ENCODE data around the gene LMF1. TPM values are rescaled to one million over a fixed set of nuclear protein-coding genes. Genes with fewer than 3 reads are reported as not detected.

Gene LMF1
- total and polyA plus RNA-seq, 5 donors from 2014 or later: 9.9 to 40.0 (median 12.4) TPM

DNA sequence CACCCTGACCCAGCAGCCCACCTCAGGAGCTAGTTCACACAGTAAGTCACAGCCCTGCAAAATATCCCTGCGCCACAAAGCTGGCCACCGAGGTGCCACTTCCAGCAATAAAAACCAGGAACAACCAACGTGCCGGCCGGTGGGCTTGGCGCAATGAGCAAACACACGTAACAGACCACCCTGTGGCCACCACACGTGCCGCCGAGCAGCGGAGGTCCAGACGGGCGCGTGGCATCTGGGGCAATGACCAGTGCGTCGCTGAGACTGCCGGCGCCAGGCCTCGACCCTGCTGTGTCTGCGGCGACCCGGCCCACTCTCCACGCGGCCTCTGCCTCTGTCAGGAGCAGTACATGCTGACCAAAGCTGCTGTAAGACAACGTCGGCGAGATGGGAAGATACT, 31.5 kb downstream of the LMF1 start:
- H3K4me1 Mint-ChIP-seq: peaks cover 4 to 18% (median 6%) of the 10 kb centered on the region in 4 donors

DNA sequence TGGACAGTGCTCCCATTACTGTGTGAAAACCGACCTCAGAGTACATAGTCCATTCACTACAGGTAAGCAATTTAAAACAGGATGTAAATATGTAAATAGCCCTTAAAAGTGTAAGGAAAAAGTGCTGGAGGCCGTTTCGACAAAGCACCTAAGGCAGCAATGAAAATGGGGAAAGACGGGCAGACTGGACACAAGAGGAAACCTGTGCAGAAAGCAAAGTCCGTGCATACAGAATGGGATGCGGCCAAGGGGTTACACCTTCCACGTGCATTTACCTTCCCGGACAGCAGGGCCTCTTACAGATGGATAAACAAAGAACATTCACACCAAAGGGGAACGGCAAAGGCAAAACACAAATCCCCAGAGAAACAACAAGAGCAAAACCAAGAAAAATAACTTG, 32.0 kb downstream of the LMF1 start:
- peaks cover 14 to 16% of the 10 kb centered on the region in 2 experiments for H3K9me3 ChIP-seq (ENCODE audit: control insufficient read depth in 2 of 2, low read length in 2 of 2)
- no peak overlapping the region for H3K27ac Mint-ChIP-seq
- no peak for DNase-seq
- H3K36me3 ChIP-seq (ENCODE audit: control insufficient read depth, insufficient read depth, low read length): peaks cover 14% of the 10 kb centered on the region
- H3K27me3 Mint-ChIP-seq: no peaks in the 10 kb centered on the region
- no peaks in the 10 kb centered on the region for H3K27me3 ChIP-seq (ENCODE audit: control insufficient read depth, insufficient read depth, low read length)
- no peak for ATAC-seq (ENCODE audit: low read depth in 2 of 2)
- H3K4me3 ChIP-seq (ENCODE audit: low read depth, low read length): no peak overlapping the region
- H3K4me1 ChIP-seq (ENCODE audit: control insufficient read depth, insufficient read depth, low read length, poor library complexity, severe bottlenecking): no peaks in the 10 kb centered on the region
- H3K9me3 Mint-ChIP-seq: peaks cover 0 to 16% (median 5%) of the 10 kb centered on the region in 7 donors
- H3K4me1 Mint-ChIP-seq: peaks cover 2 to 18% (median 6%) of the 10 kb centered on the region in 4 donors
- H3K27ac ChIP-seq (ENCODE audit: insufficient read depth, low read length, poor library complexity, severe bottlenecking): no peak overlapping the region
- H3K36me3 Mint-ChIP-seq: peaks cover 37% of the 10 kb centered on the region
- no peak overlapping the region for H3K4me3 Mint-ChIP-seq

More for the DNA sequence above, 31.5 kb downstream of the LMF1 start:
- DNase-seq (no peak), ATAC-seq (ENCODE audit: low read depth in 2 of 2) (no peak)
- peaks cover 43% of the 10 kb centered on the region for H3K36me3 Mint-ChIP-seq
- H3K27ac Mint-ChIP-seq: no peak overlapping the region
- Histone ChIP-seq H3K36me3 (ENCODE audit: control insufficient read depth, insufficient read depth, low read length) (peaks cover 11% of the 10 kb centered on the region), H3K4me3 (ENCODE audit: low read depth, low read length) (no peak overlapping the region), H3K9me3 (ENCODE audit: control insufficient read depth in 2 of 2, low read length in 2 of 2) (peaks cover 14 to 16% of the 10 kb centered on the region in 2 experiments), H3K4me1 (ENCODE audit: control insufficient read depth, insufficient read depth, low read length, poor library complexity, severe bottlenecking) (no peaks in the 10 kb centered on the region), H3K27me3 (ENCODE audit: control insufficient read depth, insufficient read depth, low read length) (no peaks in the 10 kb centered on the region), H3K27ac (ENCODE audit: insufficient read depth, low read length, poor library complexity, severe bottlenecking) (no peak overlapping the region)
- H3K9me3 Mint-ChIP-seq: peaks cover 0 to 21% (median 5%) of the 10 kb centered on the region in 7 donors
- H3K27me3 Mint-ChIP-seq: no peaks in the 10 kb centered on the region
- no peak overlapping the region for H3K4me3 Mint-ChIP-seq

DNA sequence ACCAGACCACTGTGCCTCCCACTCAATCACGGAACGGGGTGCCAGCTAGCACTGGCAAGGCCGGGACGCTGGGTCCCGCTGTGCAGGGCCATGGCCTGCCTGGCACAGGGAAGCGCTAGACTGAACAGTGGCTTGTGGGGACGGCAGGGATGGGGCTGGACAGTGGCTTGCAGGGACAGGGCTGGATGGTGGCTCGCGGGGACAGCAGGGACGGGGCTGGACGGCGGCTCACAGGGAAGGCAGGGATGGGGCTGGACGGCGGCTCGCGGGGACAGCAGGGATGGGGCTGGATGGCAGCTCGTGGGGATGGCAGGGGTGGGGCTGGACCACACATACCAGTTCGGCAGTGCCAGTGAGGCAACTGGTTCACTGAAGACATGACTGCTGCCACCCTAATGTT, 32.6 kb downstream of the LMF1 start:
- H3K4me3 ChIP-seq (ENCODE audit: low read depth, low read length): no peak overlapping the region
- H3K36me3 Mint-ChIP-seq: peaks cover 37% of the 10 kb centered on the region
- ATAC-seq (ENCODE audit: low read depth in 2 of 2): no peak

DNA sequence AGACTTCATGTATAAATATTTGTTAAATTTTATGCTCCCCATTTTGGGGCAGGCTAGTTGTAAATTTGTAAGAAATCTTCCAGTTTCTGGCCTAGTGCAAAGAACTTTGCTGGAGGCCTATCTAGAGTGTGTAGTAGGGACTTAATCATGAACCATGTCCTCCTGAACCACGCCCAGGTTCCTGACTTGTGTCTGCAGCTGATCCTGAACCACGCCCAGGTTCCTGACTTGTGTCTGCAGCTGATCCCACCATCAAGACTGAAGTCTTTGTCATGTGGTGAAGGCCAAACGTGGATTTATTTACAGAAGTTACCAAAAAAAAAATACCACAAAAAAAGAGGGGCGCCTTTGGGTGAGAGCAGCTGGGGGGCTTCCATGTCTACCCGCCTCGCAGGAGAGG, 33.1 kb downstream of the LMF1 start:
- no peak overlapping the region for H3K4me3 ChIP-seq (ENCODE audit: low read depth, low read length)
- no peaks in the 10 kb centered on the region for H3K4me1 ChIP-seq (ENCODE audit: control insufficient read depth, insufficient read depth, low read length, poor library complexity, severe bottlenecking)
- no peak for ATAC-seq (ENCODE audit: low read depth in 2 of 2)
- no peak overlapping the region for H3K27ac Mint-ChIP-seq
- H3K27me3 ChIP-seq (ENCODE audit: control insufficient read depth, insufficient read depth, low read length): no peaks in the 10 kb centered on the region
- H3K27ac ChIP-seq (ENCODE audit: insufficient read depth, low read length, poor library complexity, severe bottlenecking): no peak overlapping the region
- H3K4me1 Mint-ChIP-seq: peaks cover 0 to 18% (median 6%) of the 10 kb centered on the region in 4 donors
- no peaks in the 10 kb centered on the region for H3K27me3 Mint-ChIP-seq
- peaks cover 39% of the 10 kb centered on the region for H3K36me3 Mint-ChIP-seq
- peaks cover 0 to 12% (median 5%) of the 10 kb centered on the region in 7 donors for H3K9me3 Mint-ChIP-seq
- H3K36me3 ChIP-seq (ENCODE audit: control insufficient read depth, insufficient read depth, low read length): peaks cover 22% of the 10 kb centered on the region
- H3K9me3 ChIP-seq (ENCODE audit: control insufficient read depth in 2 of 2, low read length in 2 of 2): peaks cover 13 to 14% of the 10 kb centered on the region in 2 experiments
- no peak for DNase-seq
- H3K4me3 Mint-ChIP-seq: no peak overlapping the region

More for the DNA sequence above, 32.6 kb downstream of the LMF1 start:
- no peaks in the 10 kb centered on the region for H3K27me3 ChIP-seq (ENCODE audit: control insufficient read depth, insufficient read depth, low read length)
- no peak for DNase-seq
- Mint-ChIP-seq H3K4me1 (peaks cover 0 to 18% (median 6%) of the 10 kb centered on the region in 4 donors), H3K27ac (no peak overlapping the region), H3K27me3 (no peaks in the 10 kb centered on the region), H3K9me3 (peaks cover 0 to 15% (median 5%) of the 10 kb centered on the region in 7 donors), H3K4me3 (no peak overlapping the region)
- no peak overlapping the region for H3K27ac ChIP-seq (ENCODE audit: insufficient read depth, low read length, poor library complexity, severe bottlenecking)
- no peaks in the 10 kb centered on the region for H3K4me1 ChIP-seq (ENCODE audit: control insufficient read depth, insufficient read depth, low read length, poor library complexity, severe bottlenecking)
- H3K36me3 ChIP-seq (ENCODE audit: control insufficient read depth, insufficient read depth, low read length): peaks cover 20% of the 10 kb centered on the region
- peaks cover 14 to 16% of the 10 kb centered on the region in 2 experiments for H3K9me3 ChIP-seq (ENCODE audit: control insufficient read depth in 2 of 2, low read length in 2 of 2)

DNA sequence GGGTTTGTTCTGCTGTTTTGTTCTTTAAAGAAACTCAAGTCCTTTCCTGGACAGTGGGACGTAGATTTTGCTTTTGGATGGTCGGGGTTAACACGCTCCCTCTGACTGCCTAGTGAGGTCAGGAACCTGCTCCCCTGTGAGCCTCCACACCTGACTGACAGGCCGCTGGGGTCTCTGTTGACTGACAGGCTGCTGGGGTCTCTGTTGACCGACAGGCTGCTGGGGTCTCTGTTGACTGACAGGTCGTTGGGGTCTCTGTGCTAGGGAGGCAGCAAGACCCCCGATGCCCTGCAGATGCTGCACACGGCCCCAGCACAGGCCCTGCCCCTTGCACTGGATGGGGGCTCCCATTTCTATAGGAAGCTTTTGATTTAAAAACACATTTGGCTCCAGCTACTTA, 33.5 kb downstream of the LMF1 start:
- H3K27me3 ChIP-seq (ENCODE audit: control insufficient read depth, insufficient read depth, low read length): no peaks in the 10 kb centered on the region
- H3K4me1 Mint-ChIP-seq: peaks cover 0 to 18% (median 6%) of the 10 kb centered on the region in 4 donors
- H3K9me3 ChIP-seq (ENCODE audit: control insufficient read depth in 2 of 2, low read length in 2 of 2): peaks cover 9% of the 10 kb centered on the region in 2 experiments
- no peaks in the 10 kb centered on the region for H3K4me1 ChIP-seq (ENCODE audit: control insufficient read depth, insufficient read depth, low read length, poor library complexity, severe bottlenecking)
- no peaks in the 10 kb centered on the region for H3K27me3 Mint-ChIP-seq
- DNase-seq: no peak
- H3K4me3 Mint-ChIP-seq: no peak overlapping the region
- peaks cover 20% of the 10 kb centered on the region for H3K36me3 ChIP-seq (ENCODE audit: control insufficient read depth, insufficient read depth, low read length)
- peaks cover 37% of the 10 kb centered on the region for H3K36me3 Mint-ChIP-seq
- H3K27ac ChIP-seq (ENCODE audit: insufficient read depth, low read length, poor library complexity, severe bottlenecking): no peak overlapping the region
- no peak overlapping the region for H3K4me3 ChIP-seq (ENCODE audit: low read depth, low read length)
- no peak for ATAC-seq (ENCODE audit: low read depth in 2 of 2)
- H3K9me3 Mint-ChIP-seq: peaks cover 0 to 9% (median 5%) of the 10 kb centered on the region in 7 donors
- no peak overlapping the region for H3K27ac Mint-ChIP-seq

DNA sequence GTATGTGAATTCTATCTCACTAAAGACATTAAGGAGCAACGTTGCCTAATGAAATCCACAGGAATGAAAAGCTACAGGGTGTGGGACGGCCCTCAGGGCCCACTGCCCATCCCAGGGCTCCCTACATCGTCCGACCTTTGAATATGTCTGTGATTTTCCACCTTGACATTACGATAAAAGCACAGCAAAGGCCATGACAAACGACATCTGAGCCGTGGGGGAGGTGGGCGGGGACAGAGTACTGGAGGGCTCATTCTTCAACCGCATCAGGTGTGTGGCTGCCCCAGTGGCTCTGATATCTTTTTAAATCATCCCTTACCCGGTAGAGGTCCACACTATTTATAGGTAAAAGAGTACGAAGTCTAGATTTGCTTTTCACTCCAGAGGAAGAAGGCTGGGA, 35.1 kb downstream of the LMF1 start:
- Histone ChIP-seq H3K9me3 (ENCODE audit: control insufficient read depth in 2 of 2, low read length in 2 of 2) (no peaks in the 10 kb centered on the region), H3K27ac (ENCODE audit: insufficient read depth, low read length, poor library complexity, severe bottlenecking) (no peak overlapping the region), H3K27me3 (ENCODE audit: control insufficient read depth, insufficient read depth, low read length) (no peaks in the 10 kb centered on the region), H3K4me1 (ENCODE audit: control insufficient read depth, insufficient read depth, low read length, poor library complexity, severe bottlenecking) (no peaks in the 10 kb centered on the region), H3K4me3 (ENCODE audit: low read depth, low read length) (no peak overlapping the region), H3K36me3 (ENCODE audit: control insufficient read depth, insufficient read depth, low read length) (peaks cover 17% of the 10 kb centered on the region)
- ATAC-seq (ENCODE audit: low read depth in 2 of 2) (no peak), DNase-seq (no peak)
- Mint-ChIP-seq H3K4me3 (no peak overlapping the region), H3K27me3 (no peaks in the 10 kb centered on the region), H3K36me3 (peaks cover 31% of the 10 kb centered on the region), H3K9me3 (peaks cover 0 to 5% (median 0%) of the 10 kb centered on the region in 7 donors), H3K27ac (no peak overlapping the region), H3K4me1 (peaks cover 0 to 18% (median 5%) of the 10 kb centered on the region in 4 donors)

DNA sequence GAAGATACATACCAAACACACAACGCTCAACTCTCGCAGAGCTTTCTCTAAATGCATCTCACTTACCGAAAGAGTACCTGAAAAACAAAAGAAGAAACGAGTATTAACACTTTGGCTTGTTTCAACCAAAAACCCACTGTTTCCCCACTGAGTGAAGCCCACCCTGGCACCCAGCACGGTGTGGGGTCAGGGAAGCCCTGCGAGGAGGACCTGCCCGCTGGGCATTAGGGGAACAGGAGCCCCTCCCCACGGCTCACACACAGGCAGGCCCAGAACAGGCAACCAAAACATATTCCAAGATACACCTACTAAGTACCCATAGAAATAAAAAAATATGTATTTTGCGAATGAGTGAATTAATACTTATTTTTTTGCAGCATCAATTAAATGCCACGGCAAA, 36.6 kb downstream of the LMF1 start:
- peaks cover 17% of the 10 kb centered on the region for H3K36me3 ChIP-seq (ENCODE audit: control insufficient read depth, insufficient read depth, low read length)
- H3K27me3 Mint-ChIP-seq: no peaks in the 10 kb centered on the region
- no peaks in the 10 kb centered on the region for H3K27me3 ChIP-seq (ENCODE audit: control insufficient read depth, insufficient read depth, low read length)
- no peaks in the 10 kb centered on the region for H3K9me3 ChIP-seq (ENCODE audit: control insufficient read depth in 2 of 2, low read length in 2 of 2)
- H3K4me3 Mint-ChIP-seq: no peak overlapping the region
- H3K27ac ChIP-seq (ENCODE audit: insufficient read depth, low read length, poor library complexity, severe bottlenecking): no peak overlapping the region
- H3K36me3 Mint-ChIP-seq: peaks cover 22% of the 10 kb centered on the region
- no peak overlapping the region for H3K27ac Mint-ChIP-seq
- no peaks in the 10 kb centered on the region for H3K4me1 ChIP-seq (ENCODE audit: control insufficient read depth, insufficient read depth, low read length, poor library complexity, severe bottlenecking)
- H3K9me3 Mint-ChIP-seq: peaks cover 0 to 2% (median 0%) of the 10 kb centered on the region in 7 donors
- no peak for ATAC-seq (ENCODE audit: low read depth in 2 of 2)
- H3K4me1 Mint-ChIP-seq: peaks cover 0 to 18% (median 5%) of the 10 kb centered on the region in 4 donors
- H3K4me3 ChIP-seq (ENCODE audit: low read depth, low read length): no peak overlapping the region
- no peak for DNase-seq

DNA sequence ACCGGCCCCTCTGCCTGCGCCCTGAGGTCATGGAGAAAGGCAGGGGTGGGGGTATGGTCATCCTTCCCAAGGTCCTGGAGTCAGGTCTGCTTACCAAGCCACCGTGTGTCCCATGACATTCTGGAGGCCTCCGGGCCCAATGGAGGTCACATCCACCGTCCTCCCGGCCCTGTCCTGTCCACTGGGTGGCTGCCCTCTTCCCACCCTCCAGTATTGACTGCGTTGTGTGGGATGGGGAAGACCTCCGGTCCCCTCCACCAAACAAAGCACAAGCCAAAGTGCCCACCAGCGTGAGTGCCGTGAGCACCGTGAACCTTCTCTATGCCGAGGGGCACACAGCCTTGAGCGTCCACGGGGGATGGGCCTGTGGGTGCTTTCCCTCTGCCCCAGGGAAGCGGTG, 37.2 kb downstream of the LMF1 start:
- no peak overlapping the region for H3K27ac ChIP-seq (ENCODE audit: insufficient read depth, low read length, poor library complexity, severe bottlenecking)
- no peaks in the 10 kb centered on the region for H3K9me3 ChIP-seq (ENCODE audit: control insufficient read depth in 2 of 2, low read length in 2 of 2)
- peaks cover 17% of the 10 kb centered on the region for H3K36me3 Mint-ChIP-seq
- H3K4me3 ChIP-seq (ENCODE audit: low read depth, low read length): no peak overlapping the region
- H3K9me3 Mint-ChIP-seq: no peaks in the 10 kb centered on the region
- peaks cover 17% of the 10 kb centered on the region for H3K36me3 ChIP-seq (ENCODE audit: control insufficient read depth, insufficient read depth, low read length)
- no peak overlapping the region for H3K27ac Mint-ChIP-seq
- no peaks in the 10 kb centered on the region for H3K27me3 Mint-ChIP-seq
- DNase-seq (no peak), ATAC-seq (ENCODE audit: low read depth in 2 of 2) (no peak)
- no peaks in the 10 kb centered on the region for H3K4me1 ChIP-seq (ENCODE audit: control insufficient read depth, insufficient read depth, low read length, poor library complexity, severe bottlenecking)
- H3K4me3 Mint-ChIP-seq: no peak overlapping the region
- no peaks in the 10 kb centered on the region for H3K27me3 ChIP-seq (ENCODE audit: control insufficient read depth, insufficient read depth, low read length)
- peaks cover 0 to 18% (median 5%) of the 10 kb centered on the region in 4 donors for H3K4me1 Mint-ChIP-seq
